HG02943 (cell line): Measurements from ENCODE around the gene ADGRL3.
"Not testable (repeated sequence)": the region's sequence is repeated elsewhere in the genome, so short reads cannot be mapped to it uniquely, and the experiment has no call there.

Experiments
- ATAC-seq: cut with Tn5 transposase; IDR thresholded peaks from one replicate; pipeline ENCODE4 v1.9.1; 2021; ENCODE audit warnings: mild to moderate bottlenecking, low read depth, moderate library complexity; ENCODE audit not compliant: unreplicated experiment

The ADGRL3 gene

DNA sequence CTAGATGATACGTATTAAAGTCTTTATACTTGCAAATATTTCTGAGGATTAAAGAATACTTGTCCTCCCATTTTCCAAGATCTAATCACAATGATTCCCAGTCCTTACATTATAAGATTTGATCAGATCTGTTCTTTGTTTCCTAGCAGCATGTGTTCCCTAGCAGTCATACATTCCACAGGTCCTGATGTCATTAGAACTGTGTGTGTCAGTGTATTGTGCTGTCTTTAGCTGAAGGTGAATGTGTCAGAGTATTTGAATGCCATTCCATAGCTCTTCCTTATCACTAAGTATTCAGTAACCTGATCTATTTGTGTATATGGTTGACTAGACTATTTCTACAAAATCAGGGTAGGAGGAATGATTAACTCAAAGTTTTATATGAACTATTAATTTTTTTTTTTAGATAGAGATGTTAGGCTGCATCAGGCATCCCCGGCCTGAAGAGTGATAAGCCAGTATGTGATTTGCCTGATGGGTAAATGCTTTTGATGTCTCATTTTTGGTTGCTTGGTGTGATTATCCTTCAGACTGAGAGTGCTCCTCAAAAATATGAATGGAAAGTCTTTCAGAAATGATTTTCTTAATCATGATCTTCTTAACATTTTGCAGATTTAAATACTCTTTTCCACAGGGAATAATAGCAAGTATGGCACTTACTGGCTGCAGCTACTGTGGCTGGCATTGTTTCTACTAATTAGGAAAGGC lies 4.4 kb downstream of the ADGRL3 start:
- ATAC-seq: no peak

DNA sequence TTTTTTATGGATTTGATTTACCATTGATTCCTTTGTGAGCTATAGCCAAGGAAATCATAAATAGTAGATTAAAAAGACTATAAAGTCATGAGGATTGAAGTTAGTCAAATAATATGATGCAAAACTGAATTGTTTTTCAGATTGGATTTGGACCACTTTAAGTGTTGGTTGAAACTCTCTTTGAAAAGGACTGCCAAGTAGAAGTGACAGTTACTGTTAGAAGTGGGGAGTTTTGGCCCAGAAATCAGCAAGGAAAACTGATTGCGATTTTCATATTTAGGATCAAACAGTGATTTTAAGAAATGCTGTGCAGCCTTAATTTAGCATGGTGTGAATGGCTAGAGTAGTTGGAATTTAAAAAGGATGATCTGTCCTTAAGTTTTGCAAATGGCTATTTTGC lies 4.9 kb downstream of the ADGRL3 start:
- no peak for ATAC-seq

DNA sequence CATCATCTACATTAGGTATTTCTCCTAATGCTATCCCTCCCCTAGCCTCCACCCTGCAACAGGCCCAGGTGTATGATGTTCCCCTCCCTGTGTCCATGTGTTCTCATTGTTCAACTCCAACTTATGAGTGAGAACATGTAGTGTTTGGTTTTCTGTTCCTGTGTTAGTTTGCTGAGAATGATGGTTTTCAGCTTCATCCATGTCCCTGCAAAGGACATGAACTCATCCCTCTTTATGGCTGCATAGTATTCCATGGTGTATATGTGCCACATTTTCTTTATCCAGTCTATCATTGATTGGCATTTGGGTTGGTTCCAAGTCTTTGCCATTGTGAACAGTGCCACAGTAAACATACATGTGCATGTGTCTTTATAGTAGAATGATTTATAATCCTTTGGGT lies 7.0 kb downstream of the ADGRL3 start:
- not testable (repeated sequence) for ATAC-seq

DNA sequence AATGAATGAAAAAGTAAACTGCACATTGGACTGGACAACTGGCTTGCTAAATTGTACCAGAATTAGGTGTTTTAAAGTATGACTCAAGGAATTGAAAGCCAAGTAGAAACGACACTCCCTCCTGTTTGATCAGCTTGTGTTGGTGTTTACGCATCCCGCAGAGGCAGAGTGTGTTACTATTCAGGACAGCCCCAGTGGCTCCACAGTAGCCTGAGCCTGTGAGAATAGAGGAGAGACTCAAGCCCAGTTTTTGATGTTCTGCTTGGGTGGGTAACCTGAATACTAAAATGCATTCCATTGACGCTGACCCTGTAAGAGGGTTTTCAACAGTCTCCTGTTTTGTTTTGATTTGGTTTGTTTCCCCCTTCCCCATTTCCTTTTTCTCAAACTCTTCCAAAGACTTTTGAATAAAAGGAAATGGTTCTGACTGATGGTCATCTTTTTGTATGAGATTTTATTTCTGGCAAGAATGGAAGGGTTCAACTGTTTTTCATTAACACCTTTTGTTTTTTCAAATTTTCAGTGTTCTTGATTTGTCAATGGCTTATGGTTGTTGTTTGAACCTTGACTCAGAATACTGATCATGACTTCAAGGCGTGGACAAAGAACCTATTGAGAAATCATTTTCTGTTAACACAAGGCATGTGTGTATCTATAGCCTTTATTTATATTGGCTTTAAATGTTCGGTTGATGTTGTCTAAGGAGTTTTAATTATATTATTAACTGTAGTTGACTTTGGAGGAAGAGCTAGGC lies 10.2 kb downstream of the ADGRL3 start:
- no peak for ATAC-seq

DNA sequence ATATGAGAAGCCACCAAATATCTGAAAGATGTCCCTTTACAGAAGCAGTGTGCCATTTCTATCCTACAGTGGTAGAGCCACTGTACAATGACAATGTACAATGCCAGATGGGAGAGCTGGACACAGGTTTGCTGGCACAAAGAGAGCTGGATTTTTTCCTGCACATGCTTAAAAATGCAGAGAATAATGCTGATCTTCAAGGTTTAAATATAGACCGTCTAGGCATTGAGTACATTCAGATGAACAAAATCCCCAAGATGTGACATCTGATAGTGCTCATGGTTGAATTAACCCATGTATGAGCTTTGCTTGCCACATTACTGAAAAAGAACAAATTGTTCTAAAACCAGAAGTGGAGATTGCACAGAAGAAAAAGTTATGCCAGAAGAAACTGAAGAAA lies 11.7 kb downstream of the ADGRL3 start:
- no peak for ATAC-seq

DNA sequence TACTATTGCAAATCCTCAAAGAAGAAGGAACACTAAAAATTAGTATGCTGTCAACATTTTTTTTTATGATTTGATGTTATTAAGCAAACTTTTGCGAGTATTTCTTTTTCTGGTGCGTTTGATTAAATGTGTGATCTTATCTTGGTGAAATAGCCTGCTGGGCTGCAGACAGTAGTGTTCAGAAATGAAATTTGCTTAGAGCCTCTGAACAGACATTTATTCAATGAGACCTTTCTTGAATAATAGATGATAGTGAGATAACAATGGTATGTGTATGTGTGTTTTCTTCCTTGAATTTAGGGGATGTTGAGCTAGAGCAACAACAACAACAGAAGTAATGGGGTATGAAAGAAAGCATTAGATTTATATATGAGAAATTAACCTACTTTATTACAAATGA lies 12.7 kb downstream of the ADGRL3 start:
- no peak for ATAC-seq

DNA sequence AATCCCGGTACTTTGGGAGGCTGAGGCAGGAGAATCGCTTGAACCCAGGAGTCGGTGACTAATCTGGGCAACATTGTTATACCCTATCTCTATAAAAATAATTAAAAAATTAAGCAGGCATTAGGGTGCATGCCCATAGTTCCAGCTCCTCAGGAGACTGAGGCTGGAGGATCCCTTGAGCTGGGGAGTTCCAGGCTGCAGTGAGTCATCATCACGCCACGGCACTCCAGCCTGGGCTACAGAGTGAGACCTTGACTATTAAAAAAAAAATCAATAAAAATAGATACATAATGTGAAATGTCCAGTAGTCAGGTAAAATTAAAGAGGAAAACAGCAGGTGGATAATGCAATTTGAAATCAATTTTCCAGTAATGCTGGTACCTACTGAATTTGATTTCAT lies 14.6 kb downstream of the ADGRL3 start:
- no peak for ATAC-seq

DNA sequence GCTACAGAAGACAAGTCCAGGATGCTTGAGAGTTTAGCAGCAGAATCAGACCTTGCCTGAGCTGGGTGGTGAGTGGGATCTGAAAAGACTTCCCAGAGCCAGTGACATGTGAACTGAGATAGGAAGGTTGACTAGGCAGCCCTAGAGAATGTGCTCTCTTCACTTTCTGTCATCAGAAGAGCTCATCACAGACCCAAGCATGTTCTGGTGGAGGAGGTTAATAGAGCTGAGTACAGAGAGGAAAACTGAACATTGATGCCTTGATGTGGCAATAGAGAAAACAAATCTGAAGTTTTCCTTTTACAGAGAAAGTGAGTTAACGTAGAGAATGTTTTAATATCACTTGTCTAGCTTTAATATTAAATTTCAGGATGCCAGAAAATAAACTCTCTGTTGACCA lies 17.1 kb downstream of the ADGRL3 start:
- ATAC-seq: no peak

DNA sequence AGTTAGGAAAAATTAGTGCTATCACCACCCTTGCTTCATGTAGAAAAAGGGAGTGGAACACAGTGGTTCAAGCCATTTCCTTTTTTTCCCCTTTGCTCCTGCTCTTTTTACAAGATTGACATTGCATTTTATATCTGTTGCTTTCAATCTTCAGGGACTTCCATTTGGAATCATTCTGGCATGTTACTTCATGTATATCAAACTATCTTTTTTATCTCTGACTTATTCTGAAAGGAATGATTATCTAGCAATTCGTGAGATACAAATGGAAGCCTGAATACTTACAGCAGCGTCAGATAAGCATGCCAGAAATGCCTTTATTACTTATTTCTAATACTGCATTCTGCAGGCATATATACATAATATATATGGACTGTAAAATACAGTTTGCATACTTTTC lies 20.4 kb downstream of the ADGRL3 start:
- ATAC-seq: no peak

DNA sequence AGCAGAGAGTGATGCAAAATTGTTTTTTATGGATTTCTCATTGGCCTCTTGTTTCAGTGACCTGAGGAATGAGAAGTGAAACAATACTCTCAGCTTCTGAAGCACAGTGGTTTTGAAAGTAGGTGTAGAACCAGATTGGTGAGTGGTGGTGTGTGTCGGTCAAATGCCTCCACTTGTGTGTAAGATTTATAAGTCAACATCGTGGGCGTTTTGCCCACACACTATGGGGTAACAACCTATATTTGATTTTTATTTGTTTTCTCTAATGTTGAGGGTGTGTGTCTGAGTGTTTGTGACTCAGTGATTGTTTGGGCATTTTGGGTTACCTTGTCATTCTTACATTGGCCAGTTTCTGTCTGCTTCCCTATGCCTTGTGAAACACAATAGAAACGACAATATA lies 23.3 kb downstream of the ADGRL3 start:
- ATAC-seq: no peak

DNA sequence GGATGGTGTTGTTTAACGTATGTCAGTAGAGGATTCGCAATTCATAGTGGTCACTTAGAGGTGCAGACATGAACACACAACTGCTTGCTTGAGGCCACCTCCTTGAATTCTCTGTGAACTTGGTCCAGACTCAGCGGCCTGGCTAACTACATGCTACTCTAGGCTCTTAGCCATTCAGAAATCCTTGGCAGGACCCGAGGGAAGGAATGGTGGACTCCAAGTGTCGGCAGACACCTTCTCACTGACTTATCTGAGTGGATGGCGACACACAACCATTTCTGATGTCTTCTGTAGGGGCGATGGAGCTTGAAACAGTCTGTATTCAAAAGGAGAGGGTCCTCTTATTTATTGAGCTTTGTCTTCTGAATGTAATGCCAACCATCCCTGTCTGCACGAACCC lies 24.4 kb downstream of the ADGRL3 start:
- ATAC-seq: no peak

DNA sequence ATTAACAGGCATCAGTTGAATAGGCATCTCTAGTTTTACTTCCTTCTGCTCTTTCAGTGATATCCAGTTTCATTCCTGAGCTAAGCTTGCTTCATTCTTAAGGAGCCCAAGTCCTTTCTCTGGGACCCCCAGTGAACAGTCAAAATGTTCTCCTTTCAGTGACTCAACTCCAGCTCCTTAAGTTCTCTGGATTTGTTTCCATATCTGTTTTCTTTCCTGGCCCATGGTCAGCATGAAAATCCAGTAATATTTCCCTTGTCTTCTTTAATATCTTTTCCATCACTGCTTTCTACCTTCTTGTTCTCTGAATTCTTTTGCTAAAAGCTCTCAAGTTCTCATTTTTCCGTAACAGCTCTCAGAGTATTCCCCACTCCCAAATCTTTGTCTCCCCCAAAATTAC lies 25.5 kb downstream of the ADGRL3 start:
- ATAC-seq: no peak

DNA sequence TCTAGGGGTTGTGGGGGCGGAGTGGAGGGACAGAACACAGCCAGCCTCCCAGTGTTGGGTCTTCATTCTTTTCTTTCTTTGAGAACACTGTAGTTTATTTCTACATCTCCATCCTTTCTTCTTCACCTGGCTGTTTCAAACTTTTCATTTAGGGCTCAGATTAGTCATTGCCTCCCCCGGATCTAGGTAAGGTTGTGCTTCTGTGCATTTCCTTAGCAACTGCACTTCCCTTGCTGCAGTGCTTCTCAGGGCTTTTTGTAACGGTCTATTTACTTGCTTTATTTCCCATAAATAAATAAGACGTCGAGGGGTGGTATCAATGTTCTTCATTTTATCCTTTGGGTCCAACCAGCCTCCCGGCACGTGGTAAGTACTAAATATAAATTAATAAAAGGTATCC lies 31.3 kb downstream of the ADGRL3 start:
- ATAC-seq: no peak

DNA sequence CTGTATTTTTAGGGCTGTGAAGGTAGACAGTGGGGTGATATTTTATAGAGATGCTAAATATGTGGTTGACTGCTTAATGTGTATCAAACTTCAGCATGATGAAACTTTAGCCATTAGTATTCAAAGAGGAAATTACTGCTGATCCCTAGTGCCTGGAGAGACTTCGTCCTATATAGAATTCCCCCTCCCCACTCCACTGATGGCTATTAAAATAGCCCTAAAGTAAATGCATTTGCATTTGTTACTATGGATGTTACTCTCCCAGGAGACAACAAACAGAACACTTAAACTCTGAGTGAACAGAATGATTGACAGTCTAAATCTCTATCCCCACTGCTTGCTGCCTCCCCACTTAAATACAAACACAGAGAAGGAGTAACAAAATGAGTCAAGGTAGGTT lies 39.1 kb downstream of the ADGRL3 start:
- ATAC-seq: no peak

DNA sequence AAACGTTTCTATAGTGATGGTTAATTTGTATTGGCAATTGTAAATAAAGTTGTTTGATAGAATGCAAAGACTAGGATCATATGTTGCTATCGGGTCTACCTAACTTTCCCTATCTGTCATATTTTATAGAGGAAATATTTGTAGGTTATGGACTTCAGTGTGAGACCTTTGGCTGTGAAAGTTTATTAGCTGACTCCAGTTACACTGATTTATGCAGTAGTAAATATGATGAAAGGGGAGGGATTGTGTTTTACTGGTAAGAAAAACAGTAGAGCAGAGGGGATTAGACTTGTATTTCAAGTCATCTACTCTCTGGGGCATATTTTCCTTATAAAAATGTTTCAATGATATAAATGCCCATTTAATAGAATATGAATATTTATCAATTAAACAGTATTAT lies 43.8 kb downstream of the ADGRL3 start:
- ATAC-seq: no peak

DNA sequence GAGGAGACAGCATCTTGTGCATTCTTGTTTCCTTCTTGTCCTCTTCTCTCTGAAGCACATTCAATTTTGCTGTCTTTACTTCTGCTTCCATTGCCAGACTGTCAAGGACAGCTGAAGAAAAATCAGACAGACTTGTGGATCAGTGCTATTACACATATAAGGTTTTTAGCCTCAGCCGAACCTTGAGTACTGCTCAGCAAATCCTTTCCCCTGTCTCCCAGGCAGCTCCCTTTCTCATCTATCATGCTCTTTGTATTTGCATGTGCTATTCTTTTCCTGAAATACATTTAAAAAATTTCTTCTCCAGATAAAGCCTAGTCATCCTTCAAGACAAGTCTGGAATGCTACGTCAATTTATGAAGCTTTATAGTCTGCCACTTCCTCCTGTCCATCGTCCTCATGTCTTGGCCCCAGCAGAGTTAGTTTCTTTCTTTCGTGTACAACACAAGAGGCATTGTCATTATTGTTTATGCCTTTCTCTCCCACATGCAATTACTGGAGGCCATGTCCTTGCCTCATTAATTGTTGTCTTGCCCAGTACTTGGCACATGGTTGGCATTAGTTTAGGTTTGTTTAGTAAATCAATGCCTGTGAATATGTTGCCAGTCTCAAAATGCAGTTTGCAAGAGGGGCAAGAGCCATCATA lies 45.1 kb downstream of the ADGRL3 start:
- no peak for ATAC-seq

DNA sequence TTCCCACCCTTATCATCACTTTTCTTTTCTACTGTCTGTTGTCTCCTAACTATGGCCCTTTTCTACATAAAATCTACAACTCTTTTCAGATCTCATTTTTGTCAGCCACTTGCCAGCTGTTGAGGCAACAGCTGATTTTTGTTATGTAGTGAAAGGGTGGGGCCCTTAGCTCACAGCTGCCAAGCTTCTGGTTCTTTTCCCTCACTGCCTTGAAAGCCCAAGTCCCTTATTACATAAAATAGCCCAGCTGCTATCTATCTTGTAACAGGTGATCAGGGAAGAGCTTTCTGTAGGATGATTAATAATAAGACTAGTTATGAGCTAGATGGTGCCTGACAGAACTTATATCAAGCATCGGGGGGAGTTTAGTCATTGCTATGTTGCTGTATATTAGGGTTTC lies 45.9 kb downstream of the ADGRL3 start:
- no peak for ATAC-seq

DNA sequence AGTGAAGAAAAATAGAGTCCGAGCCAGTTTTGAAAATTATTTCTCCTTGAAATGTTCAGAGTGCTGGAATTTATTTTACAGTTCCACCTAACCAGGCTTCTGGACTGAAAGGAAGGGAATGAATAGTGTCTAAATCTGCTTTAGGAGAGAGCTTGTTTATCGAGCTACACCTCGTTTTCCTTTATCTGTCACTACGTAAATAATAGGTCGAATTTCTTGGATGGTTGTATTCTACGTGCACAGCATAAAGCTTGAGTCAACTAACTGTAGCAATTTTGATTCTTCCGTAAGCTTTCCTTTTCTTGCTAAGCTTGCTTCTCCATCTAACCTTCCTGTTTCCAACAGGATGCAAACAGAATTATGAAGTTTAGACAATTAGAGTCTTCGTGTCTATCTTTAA lies 48.6 kb downstream of the ADGRL3 start:
- no peak for ATAC-seq

DNA sequence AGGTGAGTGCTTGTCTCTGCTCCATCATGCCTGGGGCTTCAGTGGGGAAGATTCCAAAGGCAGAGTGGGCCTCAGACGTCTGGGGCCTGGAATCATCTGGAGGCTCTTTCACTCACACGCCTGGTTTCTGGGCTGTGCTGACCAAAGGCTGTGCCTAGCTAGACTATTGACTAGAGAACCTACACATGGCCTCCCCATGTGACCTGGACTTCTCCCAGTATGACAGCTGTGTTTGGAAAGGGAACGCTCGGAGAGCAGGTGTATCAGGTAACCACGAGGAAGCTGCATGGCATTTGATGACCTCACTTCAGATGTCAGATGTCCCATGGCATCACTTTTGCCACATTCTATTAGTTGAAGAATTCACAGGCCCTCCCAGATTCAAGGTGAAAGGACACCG lies 51.0 kb downstream of the ADGRL3 start:
- no peak for ATAC-seq

DNA sequence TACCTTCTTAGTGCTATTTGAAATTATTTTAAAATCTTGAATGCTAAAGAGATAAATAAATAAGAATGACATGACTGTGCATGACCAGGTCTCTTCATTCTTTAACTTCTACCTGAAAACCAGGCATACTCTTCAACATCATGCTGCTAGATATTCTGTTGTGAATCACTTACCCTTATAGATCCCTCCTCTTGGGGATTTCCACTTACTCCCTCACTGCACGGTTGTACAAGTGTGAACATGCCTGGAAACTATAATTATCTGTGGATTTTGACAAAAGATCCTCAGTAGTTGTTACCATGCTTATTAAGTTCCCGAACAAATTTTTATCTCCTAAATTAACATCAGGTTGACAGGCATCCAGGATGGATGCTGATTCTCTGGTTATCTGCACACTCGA lies 54.3 kb downstream of the ADGRL3 start:
- ATAC-seq: no peak

DNA sequence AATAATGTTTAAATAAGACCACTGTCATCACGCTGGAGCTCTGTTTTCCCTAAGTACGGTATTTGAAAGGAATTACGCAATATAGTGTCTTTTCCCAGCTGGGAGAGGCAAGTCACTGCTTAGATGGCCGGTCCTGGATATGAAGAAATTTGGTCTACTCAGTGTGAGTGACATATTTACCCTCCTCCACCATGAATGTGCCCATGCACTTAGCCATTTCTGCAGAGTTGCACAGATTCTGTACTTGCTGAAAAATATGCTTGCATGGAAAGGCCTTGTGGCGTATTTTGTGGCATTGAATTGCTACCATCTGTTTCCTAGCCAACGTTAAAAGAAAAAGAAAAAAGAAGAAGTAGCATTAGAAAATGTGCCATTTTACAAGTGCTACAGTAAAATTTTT lies 73.1 kb downstream of the ADGRL3 start:
- ATAC-seq: no peak

DNA sequence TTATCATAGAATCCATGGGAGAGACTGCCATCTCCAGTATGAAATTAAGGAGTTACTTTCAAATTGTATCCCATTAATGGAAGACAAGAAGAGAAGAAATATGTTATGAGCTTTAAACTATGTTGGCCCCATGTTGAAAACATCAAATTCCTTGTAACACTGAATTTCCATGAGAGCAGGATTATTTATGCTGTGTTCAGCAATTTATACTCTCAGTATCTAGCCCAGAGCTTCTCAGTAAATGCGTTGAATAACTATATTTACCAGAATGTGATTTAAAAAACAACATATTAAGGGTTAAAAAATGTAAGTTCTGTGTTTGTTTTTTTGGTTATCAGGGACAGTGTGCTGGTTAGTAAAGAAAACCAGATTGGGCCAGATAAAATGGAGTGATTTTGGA lies 74.2 kb downstream of the ADGRL3 start:
- no peak for ATAC-seq
